LNCaP clone FGC (cell line): ENCODE measurements around the gene WRAP53.

ENCODE experiments used
- DNase-seq: peaks from one replicate; pipeline ENCODE4 v3.0.0-alpha.2; 2011; ENCODE audit warnings: low read depth
- H3K4me3 ChIP-seq: 2 replicates; pipeline ENCODE4 v1.5.1; 2011; ENCODE audit warnings: mild to moderate bottlenecking, low read depth, low read length, control low read depth
- CTCF ChIP-seq: IDR thresholded peaks from 2 replicates; pipeline ENCODE4 v1.5.1; 2012; ENCODE audit warnings: mild to moderate bottlenecking; ENCODE audit not compliant: control insufficient read depth, insufficient read depth; ENCODE audit errors: extremely low read depth

The WRAP53 gene

GRCh38 chr17:7716901-7717755 is 28.9 kb downstream of the WRAP53 start, which contains the start of gene DNAH2:
TSS of gene DNAH2 (plus strand) at chr17:7717744. CDS start at chr17:7719735, 1,991 bp downstream.
- peak; percentile 69 for TF ChIP-seq CTCF
- peak within 1 kb of the TSS; percentile 59 for H3K4me3 ChIP-seq
- DNase-seq = peak; percentile 54

- no peak for TF ChIP-seq CTCF
- H3K4me3 ChIP-seq = peak overlapping the region; percentile 59
- DNase-seq = no peak
Measured at GRCh38 chr17:7717756-7718350, 29.6 kb downstream of the WRAP53 start.

GRCh38 chr17:7719661-7720060 is 31.4 kb downstream of the WRAP53 start:
- TF ChIP-seq CTCF = no peak
- DNase-seq = no peak
- H3K4me3 ChIP-seq = no peak overlapping the region

GRCh38 chr17:7720125-7720524 is 31.8 kb downstream of the WRAP53 start:
- no peak for TF ChIP-seq CTCF
- no peak for DNase-seq
- H3K4me3 ChIP-seq = no peak overlapping the region

GRCh38 chr17:7721612-7722011 is 33.3 kb downstream of the WRAP53 start:
- H3K4me3 ChIP-seq = no peak overlapping the region
- TF ChIP-seq CTCF = no peak
- DNase-seq = no peak

- H3K4me3 ChIP-seq = no peak overlapping the region
- no peak for DNase-seq
- no peak for TF ChIP-seq CTCF
Measured at GRCh38 chr17:7727886-7728285, 39.6 kb downstream of the WRAP53 start.
